Activated gamma-delta T cell treated with Interleukin-2 at 50 U/mL for 16 hours (primary cell): ENCODE data around the gene TSPAN7.

ENCODE experiments used
- DNase-seq: peaks from one replicate; pipeline ENCODE4 v3.0.0-alpha.2; 2020

TSPAN7 gene

DNA sequence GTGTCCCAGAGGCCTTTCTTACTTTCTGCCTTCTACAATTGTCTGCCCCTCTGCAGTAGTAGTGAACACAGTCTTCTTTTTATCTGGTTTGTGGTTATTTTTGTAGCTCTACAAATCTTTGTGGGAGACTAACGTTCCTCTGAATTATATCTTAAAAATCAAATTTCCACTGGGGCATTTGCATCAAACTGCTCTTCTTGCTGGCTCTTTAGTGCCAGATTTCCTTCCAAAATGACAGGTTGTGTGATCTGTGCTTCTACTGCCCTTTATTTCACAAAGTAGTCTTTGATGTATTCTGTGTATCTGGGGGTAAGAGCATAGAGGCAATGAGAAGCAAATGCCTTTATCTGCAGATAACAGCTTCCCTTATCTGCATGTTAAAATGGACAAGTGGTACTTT, 34.5 kb downstream of the TSPAN7 start:
- no peak for DNase-seq

DNA sequence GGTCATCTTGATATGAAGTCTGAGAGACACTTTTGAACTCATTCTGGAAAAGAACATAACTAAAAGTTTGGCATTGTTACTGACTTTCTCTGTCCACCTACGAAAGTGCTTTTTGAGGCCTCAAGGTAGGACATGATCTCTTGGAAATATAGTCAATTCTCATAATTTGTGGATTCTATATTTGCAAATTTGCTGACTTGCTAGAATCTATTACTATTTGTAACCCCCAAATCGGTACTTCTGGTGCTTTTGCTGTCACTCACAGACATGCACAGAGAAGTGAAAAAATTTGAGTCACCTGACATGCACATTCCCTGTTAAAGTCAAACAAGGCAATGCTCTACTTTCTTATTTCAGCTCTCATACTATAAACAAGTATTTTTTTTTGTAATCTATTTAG, 35.6 kb downstream of the TSPAN7 start:
- DNase-seq, result no peak

DNA sequence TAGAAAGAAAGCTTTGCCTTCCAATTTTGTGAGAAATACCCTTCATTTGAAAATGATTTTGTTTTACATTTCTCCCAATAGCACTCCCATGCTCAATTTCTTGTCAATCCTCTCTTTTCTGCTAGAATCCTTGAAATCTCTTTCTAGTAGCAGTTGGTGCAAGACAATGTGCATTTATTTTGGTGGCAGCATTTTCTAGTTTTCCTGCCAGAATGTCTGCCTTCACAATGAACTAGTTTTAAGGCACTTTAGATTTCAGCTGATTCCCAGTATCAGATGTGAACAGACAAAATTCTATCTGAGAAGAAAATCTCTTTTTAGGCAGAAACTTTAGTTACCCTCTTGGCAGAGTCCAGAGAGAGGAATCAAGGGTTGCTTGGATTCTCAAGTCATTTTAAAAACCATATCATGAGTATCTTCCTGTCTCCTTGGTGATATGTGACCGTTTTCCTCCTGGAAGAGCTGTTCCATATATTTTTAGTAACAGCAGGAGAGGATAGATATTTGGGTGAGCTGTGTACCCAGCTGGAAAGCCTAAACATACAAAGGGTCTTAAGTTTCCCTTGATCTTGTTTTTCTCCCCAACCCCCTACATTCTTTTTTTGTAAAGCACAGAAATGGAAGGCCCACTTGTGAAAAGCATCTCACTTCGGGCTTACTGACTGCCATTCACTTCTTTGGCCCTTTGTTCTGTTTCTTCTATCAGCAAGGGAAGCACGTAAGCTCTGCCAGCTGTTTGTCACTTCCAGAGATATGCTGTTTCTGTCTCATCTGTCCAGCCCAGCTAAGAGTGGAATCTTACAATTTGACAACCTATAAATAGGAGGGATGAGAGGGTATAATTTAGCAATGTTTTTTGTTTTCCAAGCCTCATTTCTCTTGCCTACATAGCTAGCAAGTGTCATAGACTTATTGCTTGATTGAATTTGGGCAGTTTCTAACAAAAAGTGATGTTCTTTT, 38.7 kb downstream of the TSPAN7 start:
- DNase-seq, result no peak

DNA sequence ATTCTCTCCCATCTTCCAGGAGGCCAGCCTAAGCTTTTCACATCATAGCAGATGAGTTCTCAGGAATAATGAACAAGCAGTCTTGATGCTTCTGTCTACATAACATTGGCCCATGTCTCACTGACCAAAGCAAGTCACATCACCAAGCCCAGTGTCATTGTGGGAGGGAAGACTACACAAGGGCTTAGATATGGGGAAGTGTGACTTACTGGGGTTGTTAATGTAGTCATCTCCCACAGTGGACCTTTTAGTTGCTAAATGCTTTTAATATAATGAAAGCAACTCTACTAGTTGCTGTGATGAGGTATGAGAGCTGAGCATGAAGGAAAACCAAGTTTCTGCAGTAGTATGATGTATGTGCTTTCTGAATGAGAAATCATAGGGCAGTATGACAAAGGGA, 40.5 kb downstream of the TSPAN7 start:
- no peak for DNase-seq

DNA sequence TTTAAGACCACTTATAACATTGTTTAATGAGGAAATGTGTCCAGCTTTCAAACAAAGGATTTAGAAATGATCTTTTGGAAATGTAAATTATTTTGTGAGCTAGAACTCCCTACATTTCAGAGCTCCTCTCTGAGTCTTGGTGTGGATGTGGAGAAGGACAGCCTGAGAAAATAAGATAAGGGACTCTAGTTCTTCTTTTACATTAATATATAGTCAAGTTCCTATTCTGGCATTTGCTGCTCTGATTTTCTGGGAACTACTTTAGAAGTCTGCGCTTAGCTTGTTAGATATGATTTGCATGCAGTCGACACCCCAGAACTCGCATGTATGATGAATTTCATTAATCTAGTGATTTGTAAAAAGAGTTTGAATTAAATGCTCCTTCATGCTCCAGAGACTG, 45.5 kb downstream of the TSPAN7 start:
- DNase-seq, result no peak

- DNase-seq, result no peak
Observed at GRCh38 chrX:38607976-38608375, 46.6 kb downstream of the TSPAN7 start.

- no peak for DNase-seq
Observed at GRCh38 chrX:38610849-38611248, 49.5 kb downstream of the TSPAN7 start.

GRCh38 chrX:38612281-38612680, 50.9 kb downstream of the TSPAN7 start:
- DNase-seq, result no peak

DNA sequence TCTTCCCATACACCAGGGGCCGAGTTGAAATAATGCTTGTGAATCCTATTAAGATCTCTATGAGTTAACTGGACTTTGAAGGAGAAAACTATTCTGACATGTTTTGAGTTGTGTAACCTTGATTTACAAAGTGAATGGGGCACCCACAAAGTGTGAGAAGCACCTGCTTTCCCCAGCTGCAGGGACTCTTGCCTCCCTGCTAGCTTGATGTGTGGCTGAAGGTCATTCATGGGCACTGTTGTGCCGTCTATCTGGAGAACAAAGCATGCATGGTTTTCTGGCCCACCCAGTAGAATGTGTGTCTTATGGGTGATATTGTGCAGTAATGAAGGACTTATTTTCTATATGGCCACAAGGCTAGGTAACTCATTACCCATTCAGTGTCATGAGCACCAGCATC, 53.1 kb downstream of the TSPAN7 start:
- no peak for DNase-seq

GRCh38 chrX:38616904-38617303, 55.6 kb downstream of the TSPAN7 start:
- DNase-seq, result no peak

GRCh38 chrX:38618180-38618579, 56.8 kb downstream of the TSPAN7 start:
- DNase-seq, result no peak

DNA sequence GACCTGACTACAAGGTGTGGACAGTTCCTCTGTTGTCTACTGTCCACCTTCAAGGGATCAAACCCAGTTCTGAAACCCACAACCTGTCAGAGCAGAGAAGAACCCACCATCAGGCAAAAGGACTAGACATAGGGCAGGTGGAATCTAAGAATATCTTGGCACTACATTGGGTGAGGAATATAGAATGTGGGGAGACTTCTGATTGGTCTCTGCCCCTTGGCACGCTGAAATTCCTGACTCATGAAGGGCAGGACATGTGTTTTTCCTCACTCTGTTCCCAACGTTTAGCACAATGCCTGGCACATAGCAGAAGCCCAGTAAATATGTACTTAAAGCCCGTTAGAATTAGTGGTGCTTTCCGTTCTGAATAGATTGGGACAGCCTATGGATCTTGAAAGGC, 59.3 kb downstream of the TSPAN7 start:
- DNase-seq, result no peak

- no peak for DNase-seq
Observed at GRCh38 chrX:38626296-38626695, 65.0 kb downstream of the TSPAN7 start.

- DNase-seq, result no peak
Observed at GRCh38 chrX:38627683-38628082, 66.3 kb downstream of the TSPAN7 start.

- no peak for DNase-seq
Observed at GRCh38 chrX:38628587-38628986, 67.2 kb downstream of the TSPAN7 start.

- DNase-seq, result no peak
Observed at GRCh38 chrX:38632516-38632915, 71.2 kb downstream of the TSPAN7 start.

- no peak for DNase-seq
Observed at GRCh38 chrX:38634665-38635064, 73.3 kb downstream of the TSPAN7 start.

DNA sequence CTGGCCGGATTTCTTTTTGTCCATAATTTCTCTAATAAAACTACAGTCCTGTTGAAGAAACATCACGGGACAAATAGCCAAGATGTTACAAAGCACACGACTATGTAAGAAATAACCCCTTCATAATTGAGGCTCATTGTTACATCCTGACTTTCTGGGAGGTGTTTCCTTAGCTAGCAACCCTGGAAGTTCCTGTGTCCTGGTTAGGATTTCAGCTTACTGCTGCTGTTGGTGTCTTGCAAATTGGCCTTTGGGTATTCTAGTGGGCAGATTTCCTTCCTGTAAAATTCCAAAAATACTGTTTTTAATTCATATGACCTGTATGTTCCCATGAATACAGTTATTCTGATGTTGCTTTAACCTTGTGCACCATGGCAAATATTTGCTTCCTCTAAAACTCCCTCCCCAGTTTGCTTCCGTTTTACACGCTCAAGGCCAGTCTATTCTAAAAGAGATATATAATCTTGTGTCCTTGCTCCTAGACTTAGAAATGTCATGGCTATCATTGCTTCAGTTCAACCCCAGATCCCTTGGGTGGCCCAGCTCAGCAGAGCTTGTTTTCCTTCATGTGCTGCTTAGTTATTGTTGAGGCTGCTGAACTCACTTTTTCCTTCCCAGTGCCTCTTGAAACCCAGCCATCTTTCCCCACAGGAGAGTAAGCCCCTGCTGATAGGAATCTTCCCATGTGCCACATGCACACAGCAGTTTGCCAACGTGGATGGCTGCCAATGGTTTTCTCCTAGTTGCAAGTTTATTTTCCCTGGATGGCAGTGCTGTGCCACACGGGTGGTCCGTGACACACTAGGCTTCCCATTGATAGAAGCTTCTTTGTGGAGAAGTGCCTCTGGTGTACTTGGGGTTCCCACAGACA, 75.8 kb downstream of the TSPAN7 start:
- no peak for DNase-seq

DNA sequence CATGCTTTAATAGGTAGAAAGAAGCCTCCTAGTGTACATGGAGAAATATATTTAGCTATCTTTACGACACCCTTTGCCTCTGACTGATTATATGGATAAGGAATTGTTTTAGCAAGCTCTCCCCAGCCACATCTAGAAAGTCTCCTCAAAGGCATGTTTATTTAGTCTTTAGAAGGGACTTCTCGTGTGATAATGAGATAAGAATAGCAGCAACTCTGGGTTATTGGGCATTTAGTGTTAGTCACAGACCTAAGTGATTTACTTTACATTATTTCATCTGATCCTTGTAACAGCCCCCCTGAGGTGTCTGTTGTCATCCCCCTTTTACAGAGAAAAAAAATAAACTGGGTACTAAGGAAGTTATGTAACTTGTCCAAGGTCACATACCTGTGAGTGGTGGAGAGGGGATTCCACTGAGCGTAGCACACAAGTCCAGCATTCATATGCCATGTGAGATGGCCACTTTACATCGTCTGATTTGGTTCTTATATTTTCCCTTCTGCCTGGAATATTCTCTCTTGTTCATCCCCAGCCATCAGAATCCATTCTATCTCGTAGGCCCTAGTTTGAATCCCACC, 77.7 kb downstream of the TSPAN7 start:
- no peak for DNase-seq

GRCh38 chrX:38639730-38640129, 78.4 kb downstream of the TSPAN7 start:
- no peak for DNase-seq

GRCh38 chrX:38641197-38641596, 79.9 kb downstream of the TSPAN7 start:
- no peak for DNase-seq

- DNase-seq, result no peak
Observed at GRCh38 chrX:38643903-38644302, 82.6 kb downstream of the TSPAN7 start.

- no peak for DNase-seq
Observed at GRCh38 chrX:38646129-38646528, 84.8 kb downstream of the TSPAN7 start.

DNA sequence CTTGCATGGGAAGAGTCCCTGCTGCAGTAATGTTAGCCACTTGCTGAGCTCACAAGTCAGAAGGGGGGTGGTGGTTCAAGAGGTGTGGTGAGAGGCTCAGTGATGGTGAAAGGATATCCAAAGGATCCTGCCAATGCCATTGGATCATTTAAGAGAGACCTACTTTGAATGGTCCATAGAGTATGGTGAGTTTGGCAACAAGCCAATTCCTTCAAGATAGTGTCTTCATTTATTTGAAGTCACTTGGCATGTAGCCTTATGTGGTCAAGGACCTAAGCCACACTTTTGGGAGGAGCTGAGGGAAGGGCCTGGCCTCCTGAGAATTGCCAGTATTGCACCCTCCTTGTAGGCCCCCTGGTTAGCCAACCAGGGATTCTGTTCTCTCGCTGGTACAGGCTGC, 87.9 kb downstream of the TSPAN7 start:
- no peak for DNase-seq
